Adrenal gland (tissue), 12 donors: Measurements from ENCODE around the gene APMAP. TPM values are rescaled to one million over a fixed set of nuclear protein-coding genes. Genes with fewer than 3 reads are reported as not detected.
A peak's percentile ranks its signal among the peaks of the same experiment; 100 is the strongest.

ENCODE experiments used
- DNase-seq, 7 donors: peaks; one replicate each; pipeline ENCODE4 v3.0.0-alpha.2; 2019 to 2020
- H3K27ac ChIP-seq, 5 donors: fragments of 200-600 bp; sonication (generic) in 4 of 5; 1 replicate in 3 of 5; 2 replicates in 2 of 5; pipeline versions ENCODE4 v1.5.1 to v1.8.0; 2016 to 2020; ENCODE audit warnings: mild to moderate bottlenecking in 1 of 5
- H3K27me3 ChIP-seq: fragments of 200-600 bp; 2 replicates; pipeline ENCODE4 v1.8.0; 2021
- H3K36me3 ChIP-seq, 2 donors: fragments of 200-600 bp; replicated peaks in 1 of 2; 1 replicate in 1 of 2; 2 replicates in 1 of 2; pipeline versions ENCODE4 v1.5.1 to v1.8.0; 2018 to 2022
- H3K4me1 ChIP-seq, 2 donors: fragments of 200-600 bp; replicated peaks in 1 of 2; 1 replicate in 1 of 2; 2 replicates in 1 of 2; pipeline versions ENCODE4 v1.5.1 to v1.8.0; 2018 to 2021
- H3K4me3 ChIP-seq, 4 donors: fragments of 200-600 bp; sonication (generic) in 3 of 4; one replicate each; pipeline ENCODE4 v1.5.1; 2016 to 2018
- H3K9me3 ChIP-seq, 3 donors: fragments of 200-600 bp; sonication (generic) in 1 of 3; replicated peaks in 1 of 3; 1 replicate in 2 of 3; 2 replicates in 1 of 3; pipeline versions ENCODE4 v1.5.1 to v1.8.0; 2016 to 2021
- POLR2A ChIP-seq, 2 donors: fragments of 450-650 bp; IDR thresholded peaks; one replicate each; pipeline ENCODE4 v1.6.1; 2017; ENCODE audit warnings: antibody characterized with exemption in 2 of 2, mild to moderate bottlenecking in 2 of 2, moderate library complexity in 1 of 2
- WGBS, 4 donors: extraction: QIAGEN DNeasy Blood & Tissue Kit in 2 of 4; methylation state at CpG; one replicate each; pipeline versions ENCODE4 v1.1.5 to v1.1.7; 2013 to 2017; 5-methylcytosine and 5-hydroxymethylcytosine counted together
- intact Hi-C, 2 donors: fragments of 100-400 bp; cut with DNase I; formaldehyde crosslinking; loops; one replicate each; pipeline versions ENCODE4 v1.14.1 to v1.15.0; 2022 to 2023
- polyA plus RNA-seq, 3 donors: library from polyadenylated mRNA; stranded (reverse); fragments of 200-250 nt in 2 of 3; fragments of 350-450 nt in 1 of 3; fragmentation: Illumina TruSeq in 1 of 3; extraction: RNeasy Lipid Tissue Mini Kit (QIAGEN cat#74804) in 1 of 3; gene quantifications; one replicate each; pipeline ENCODE4 v1.2.3, GENCODE V29; 2013 to 2014
- total RNA-seq, 9 donors: library from RNA; depleted of rRNA in 4 of 9; stranded (reverse); fragments of >200 nt in 4 of 9; fragments of 120-200 nt in 1 of 9; fragmentation: NEBNext Ultra II Directional in 1 of 9; extraction: Animal tissue kit (Norgen Biotek cat#: 25700) in 1 of 9; gene quantifications; one replicate each; pipeline versions ENCODE4 v1.1.0 to v1.2.4, GENCODE V29; 2013 to 2023
- TF ChIP-seq, protein P1 (sequence below), 6 experiments: fragments of 450-650 bp in 4 of 6; fragments of 200-600 bp in 2 of 6; sonication (generic) in 1 of 6; IDR thresholded peaks; 1 replicate in 5 of 6; 2 replicates in 1 of 6; pipeline versions ENCODE4 v1.5.1 to v1.8.0; 2016 to 2021; ENCODE audit warnings: antibody characterized with exemption in 6 of 6, mild to moderate bottlenecking in 2 of 6, moderate library complexity in 1 of 6
- donor health status: healthy with polysubstance abuse.
- donor health status: Bipolar disorder and iron deficiency.
- donor health status: DM: yes; HTN: yes; CAD: no.
- donor health status: DM: no; HTN: no; CAD: no.
- donor health status: DM: no; HTN: no; CAD: no.
- donor health status: DM: yes; HTN: yes; CAD: no.

APMAP gene
- total and polyA plus RNA-seq, 12 donors, result 30.3 to 110 (median 69.7) TPM

DNA sequence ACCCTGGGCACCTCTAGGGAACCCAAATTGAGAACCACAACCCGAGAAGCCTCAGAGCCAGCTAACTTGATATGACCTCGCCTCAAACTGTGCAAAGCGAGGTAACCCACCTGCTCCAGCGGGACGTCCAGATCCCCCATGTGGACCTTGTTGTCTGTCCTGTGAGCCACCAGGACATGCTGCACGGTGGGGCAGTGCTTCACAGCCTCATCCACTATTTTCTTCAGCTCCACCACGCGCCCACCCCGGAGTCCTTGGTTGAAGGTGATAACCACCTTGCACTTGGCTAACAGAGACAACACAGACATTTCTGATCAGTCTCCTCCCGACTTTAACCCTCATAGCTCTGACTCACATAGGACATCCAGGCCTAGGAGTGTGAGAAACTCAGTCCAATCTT lies 30.8 kb upstream of the APMAP start:
- Histone ChIP-seq H3K27me3 (no peaks in the 10 kb centered on the region), H3K4me3 (no peak overlapping the region), H3K36me3 (peaks cover 0 to 6% of the 10 kb centered on the region in 2 donors), H3K9me3 (no peaks in the 10 kb centered on the region), H3K4me1 (no peaks in the 10 kb centered on the region), H3K27ac (no peak overlapping the region)
- 81 to 96% (median 89%) methylated on average over 5 to 10 of the region's 10 CpGs for WGBS, 4 donors
- DNase-seq, result peak in 1 of 7 donors; percentile 9
- TF ChIP-seq, protein P1, sequence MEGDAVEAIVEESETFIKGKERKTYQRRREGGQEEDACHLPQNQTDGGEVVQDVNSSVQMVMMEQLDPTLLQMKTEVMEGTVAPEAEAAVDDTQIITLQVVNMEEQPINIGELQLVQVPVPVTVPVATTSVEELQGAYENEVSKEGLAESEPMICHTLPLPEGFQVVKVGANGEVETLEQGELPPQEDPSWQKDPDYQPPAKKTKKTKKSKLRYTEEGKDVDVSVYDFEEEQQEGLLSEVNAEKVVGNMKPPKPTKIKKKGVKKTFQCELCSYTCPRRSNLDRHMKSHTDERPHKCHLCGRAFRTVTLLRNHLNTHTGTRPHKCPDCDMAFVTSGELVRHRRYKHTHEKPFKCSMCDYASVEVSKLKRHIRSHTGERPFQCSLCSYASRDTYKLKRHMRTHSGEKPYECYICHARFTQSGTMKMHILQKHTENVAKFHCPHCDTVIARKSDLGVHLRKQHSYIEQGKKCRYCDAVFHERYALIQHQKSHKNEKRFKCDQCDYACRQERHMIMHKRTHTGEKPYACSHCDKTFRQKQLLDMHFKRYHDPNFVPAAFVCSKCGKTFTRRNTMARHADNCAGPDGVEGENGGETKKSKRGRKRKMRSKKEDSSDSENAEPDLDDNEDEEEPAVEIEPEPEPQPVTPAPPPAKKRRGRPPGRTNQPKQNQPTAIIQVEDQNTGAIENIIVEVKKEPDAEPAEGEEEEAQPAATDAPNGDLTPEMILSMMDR (IDR thresholded peaks at IDR 0.05), result no peak
- TF ChIP-seq POLR2A (IDR thresholded peaks at IDR 0.05), result no peak
- intact Hi-C loops, result no loop called here

DNA sequence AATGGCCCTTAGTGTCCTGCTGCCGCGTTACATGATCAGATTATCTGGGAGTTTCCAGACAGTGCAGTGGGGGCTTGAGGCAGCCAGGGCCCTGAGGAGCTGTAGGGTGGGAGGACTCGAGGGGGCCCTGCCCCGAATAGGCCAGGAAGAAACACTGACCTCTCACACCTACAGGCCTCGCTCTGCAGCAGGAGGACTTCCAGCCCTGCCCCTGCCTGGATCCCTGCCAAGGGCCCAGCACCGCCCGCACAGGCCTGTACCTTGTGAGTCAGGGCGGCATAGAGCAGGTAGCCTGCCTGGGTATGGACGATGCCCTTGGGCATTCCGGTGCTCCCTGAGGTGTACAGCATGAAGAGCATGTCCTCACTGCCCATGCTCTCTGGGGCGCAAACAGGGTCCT lies 30.1 kb upstream of the APMAP start:
- intact Hi-C loops, result no loop called here
- Histone ChIP-seq H3K4me3 (no peak overlapping the region), H3K36me3 (peaks cover 0 to 6% of the 10 kb centered on the region in 2 donors), H3K27ac (no peak overlapping the region), H3K9me3 (no peaks in the 10 kb centered on the region), H3K27me3 (no peaks in the 10 kb centered on the region), H3K4me1 (no peaks in the 10 kb centered on the region)
- peak in 1 of 7 donors; percentile 9 for DNase-seq
- WGBS, 4 donors, result 76 to 88% (median 82%) methylated on average over 5 to 11 of the region's 11 CpGs
- no peak for TF ChIP-seq POLR2A (IDR thresholded peaks at IDR 0.05)
- TF ChIP-seq, protein P1 (IDR thresholded peaks at IDR 0.05), result no peak

- intact Hi-C loops, result no loop called here
- no peak overlapping the region for H3K4me3 ChIP-seq
- peak in 1 of 7 donors; percentile 4 for DNase-seq
- H3K9me3 ChIP-seq, result no peaks in the 10 kb centered on the region
- TF ChIP-seq POLR2A (IDR thresholded peaks at IDR 0.05), result no peak
- TF ChIP-seq, protein P1 (IDR thresholded peaks at IDR 0.05), result no peak
- H3K27ac ChIP-seq, result no peak overlapping the region
- H3K36me3 ChIP-seq, result peaks cover 0 to 6% of the 10 kb centered on the region in 2 donors
- H3K4me1 ChIP-seq, result no peaks in the 10 kb centered on the region
- WGBS, 4 donors, result 92 to 99% (median 96%) methylated on average over 2 to 6 of the region's 6 CpGs
- H3K27me3 ChIP-seq, result no peaks in the 10 kb centered on the region
These were observed 28.8 kb upstream of the APMAP start for GRCh38 chr20:25021336-25021735.

DNA sequence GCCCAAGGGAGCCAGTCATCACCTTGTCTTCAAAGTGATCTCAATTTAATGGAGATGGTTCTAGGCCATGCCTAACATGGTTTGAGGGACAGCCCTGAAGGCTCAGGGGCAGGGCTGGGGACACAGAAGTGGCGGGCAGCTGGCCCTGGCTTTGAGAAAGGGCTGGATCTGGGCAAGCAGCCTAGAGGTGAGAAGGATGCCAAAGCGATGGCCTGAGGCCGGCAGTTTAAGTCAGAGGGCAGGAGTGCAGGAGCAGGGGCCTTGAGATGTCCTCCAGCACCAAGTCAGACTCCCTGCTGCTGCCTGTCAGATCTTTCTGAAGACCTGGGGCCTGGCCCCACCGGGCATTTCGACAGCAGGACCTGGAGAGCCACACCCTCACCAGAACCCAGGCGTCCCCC lies 28.4 kb upstream of the APMAP start:
- H3K4me3 ChIP-seq, result no peak overlapping the region
- TF ChIP-seq, protein P1 (IDR thresholded peaks at IDR 0.05), result no peak
- no peak for TF ChIP-seq POLR2A (IDR thresholded peaks at IDR 0.05)
- intact Hi-C loops, result no loop called here
- peak in 4 of 7 donors; percentile 21 to 54 (median 36) for DNase-seq
- H3K4me1 ChIP-seq, result no peaks in the 10 kb centered on the region
- no peak overlapping the region for H3K27ac ChIP-seq
- H3K9me3 ChIP-seq, result no peaks in the 10 kb centered on the region
- WGBS, 4 donors, result 58 to 79% (median 75%) methylated on average over 6 of the region's 6 CpGs
- no peaks in the 10 kb centered on the region for H3K27me3 ChIP-seq
- peaks cover 0 to 6% of the 10 kb centered on the region in 2 donors for H3K36me3 ChIP-seq
